GM18502 (cell line): ENCODE results near the gene UBE2S.
"Not testable (repeated sequence)": the region's sequence is repeated elsewhere in the genome, so short reads cannot be mapped to it uniquely, and the experiment has no call there.

ENCODE experiments used
- ATAC-seq: cut with Tn5 transposase; IDR thresholded peaks from one replicate; pipeline ENCODE4 v1.9.1; 2021; ENCODE audit warnings: mild to moderate bottlenecking; ENCODE audit not compliant: unreplicated experiment, poor library complexity

UBE2S gene

GRCh38 chr19:55441319-55441691 lies 33.7 kb upstream of the UBE2S start:
- no peak for ATAC-seq

- no peak for ATAC-seq
Observed at GRCh38 chr19:55440411-55441105, 33.0 kb upstream of the UBE2S start.

GRCh38 chr19:55439052-55439451 lies 31.5 kb upstream of the UBE2S start:
- ATAC-seq: no peak

- no peak for ATAC-seq
Observed at GRCh38 chr19:55437410-55437809, 29.8 kb upstream of the UBE2S start.

- ATAC-seq: no peak
Observed at GRCh38 chr19:55436847-55437246, 29.3 kb upstream of the UBE2S start.

- ATAC-seq: no peak
Observed at GRCh38 chr19:55435020-55435419, 27.4 kb upstream of the UBE2S start.

- ATAC-seq: no peak
Observed at GRCh38 chr19:55434356-55434919, 26.9 kb upstream of the UBE2S start.

- no peak for ATAC-seq
Observed at GRCh38 chr19:55433292-55433691, 25.7 kb upstream of the UBE2S start.

- no peak for ATAC-seq
Observed at GRCh38 chr19:55432241-55432959, 24.8 kb upstream of the UBE2S start.

- no peak for ATAC-seq
Observed at GRCh38 chr19:55431183-55431582, 23.6 kb upstream of the UBE2S start.

- ATAC-seq: no peak
Observed at GRCh38 chr19:55426042-55426441, 18.5 kb upstream of the UBE2S start.

- ATAC-seq: no peak
Observed at GRCh38 chr19:55424518-55424917, 16.9 kb upstream of the UBE2S start.

GRCh38 chr19:55423225-55424005 lies 15.8 kb upstream of the UBE2S start:
- ATAC-seq: no peak

- ATAC-seq: not testable (repeated sequence)
Observed at GRCh38 chr19:55421281-55421680, 13.7 kb upstream of the UBE2S start.

- no peak for ATAC-seq
Observed at GRCh38 chr19:55419624-55420236, 12.1 kb upstream of the UBE2S start.

GRCh38 chr19:55419103-55419502 lies 11.5 kb upstream of the UBE2S start:
- ATAC-seq: no peak

- ATAC-seq: no peak
Observed at GRCh38 chr19:55418185-55418584, 10.6 kb upstream of the UBE2S start.

GRCh38 chr19:55410168-55410567 lies 2.6 kb upstream of the UBE2S start:
- no peak for ATAC-seq

- ATAC-seq: not testable (repeated sequence)
Observed at GRCh38 chr19:55409179-55409578, 1.6 kb upstream of the UBE2S start.

- no peak for ATAC-seq
Observed at GRCh38 chr19:55408533-55408872, 915 bp upstream of the UBE2S start.
